Neural cell (in vitro differentiated cells): ENCODE data around the gene TBCB.

Experiments
- EP300 ChIP-seq: fragments of 450-650 bp; conservative IDR thresholded peaks from 2 replicates; pipeline ENCODE4 v1.6.1; 2014; ENCODE audit warnings: antibody characterized with exemption, mild to moderate bottlenecking, moderate library complexity; ENCODE audit not compliant: poor library complexity, severe bottlenecking
- EZH2 ChIP-seq: fragments of 200-600, 300-800 bp; shearing (Covaris generic), sonication (generic); IDR thresholded peaks from 2 replicates; pipeline ENCODE4 v1.6.1; 2014; ENCODE audit warnings: antibody characterized with exemption, low read length, borderline replicate concordance, mild to moderate bottlenecking; ENCODE audit not compliant: insufficient read depth, poor library complexity, severe bottlenecking
- MXI1 ChIP-seq: fragments of 450-650 bp; conservative IDR thresholded peaks from 2 replicates; pipeline ENCODE4 v1.6.1; 2014; ENCODE audit warnings: antibody characterized with exemption, mild to moderate bottlenecking; ENCODE audit not compliant: poor library complexity, severe bottlenecking
- POLR2AphosphoS5 ChIP-seq: IDR thresholded peaks from 2 replicates; pipeline ENCODE4 v1.6.1; 2012
- RAD21 ChIP-seq: fragments of 450-650 bp; conservative IDR thresholded peaks from 2 replicates; pipeline ENCODE4 v1.6.1; 2014; ENCODE audit warnings: antibody characterized with exemption, mild to moderate bottlenecking, moderate library complexity
- SMC3 ChIP-seq: fragments of 450-650 bp; conservative IDR thresholded peaks from 2 replicates; pipeline ENCODE4 v1.6.1; 2014; ENCODE audit warnings: antibody characterized with exemption, mild to moderate bottlenecking, moderate library complexity; ENCODE audit not compliant: poor library complexity
- TF ChIP-seq, protein P1 (sequence below): fragments of 450-650 bp; IDR thresholded peaks from 2 replicates; pipeline ENCODE4 v1.5.1; 2014; ENCODE audit warnings: antibody characterized with exemption, mild to moderate bottlenecking, moderate library complexity; ENCODE audit not compliant: poor library complexity, severe bottlenecking
- TF ChIP-seq, protein P2 (sequence below): IDR thresholded peaks from 2 replicates; pipeline ENCODE4 v1.6.1; 2012; ENCODE audit warnings: borderline replicate concordance

DNA sequence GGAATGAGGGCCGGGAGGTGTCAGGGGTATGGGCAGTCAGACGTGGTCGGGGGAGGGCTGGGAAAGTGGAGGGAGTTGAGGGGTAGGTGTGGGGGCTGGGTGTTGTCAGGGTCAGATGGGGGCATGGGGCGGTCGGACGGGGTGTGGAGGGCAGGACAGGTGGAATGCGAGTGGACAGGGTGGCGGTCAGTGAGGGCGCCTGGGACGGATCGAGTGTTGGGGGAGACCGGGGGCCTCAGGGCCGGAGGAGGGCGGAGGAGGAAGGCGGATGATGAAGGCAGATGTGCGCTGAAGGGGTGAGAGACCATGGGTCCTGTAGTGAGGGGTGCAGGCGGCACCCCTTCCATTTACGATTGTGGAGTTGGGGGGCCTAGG is 5.7 kb downstream of the TBCB start:
- TF ChIP-seq, protein P1, sequence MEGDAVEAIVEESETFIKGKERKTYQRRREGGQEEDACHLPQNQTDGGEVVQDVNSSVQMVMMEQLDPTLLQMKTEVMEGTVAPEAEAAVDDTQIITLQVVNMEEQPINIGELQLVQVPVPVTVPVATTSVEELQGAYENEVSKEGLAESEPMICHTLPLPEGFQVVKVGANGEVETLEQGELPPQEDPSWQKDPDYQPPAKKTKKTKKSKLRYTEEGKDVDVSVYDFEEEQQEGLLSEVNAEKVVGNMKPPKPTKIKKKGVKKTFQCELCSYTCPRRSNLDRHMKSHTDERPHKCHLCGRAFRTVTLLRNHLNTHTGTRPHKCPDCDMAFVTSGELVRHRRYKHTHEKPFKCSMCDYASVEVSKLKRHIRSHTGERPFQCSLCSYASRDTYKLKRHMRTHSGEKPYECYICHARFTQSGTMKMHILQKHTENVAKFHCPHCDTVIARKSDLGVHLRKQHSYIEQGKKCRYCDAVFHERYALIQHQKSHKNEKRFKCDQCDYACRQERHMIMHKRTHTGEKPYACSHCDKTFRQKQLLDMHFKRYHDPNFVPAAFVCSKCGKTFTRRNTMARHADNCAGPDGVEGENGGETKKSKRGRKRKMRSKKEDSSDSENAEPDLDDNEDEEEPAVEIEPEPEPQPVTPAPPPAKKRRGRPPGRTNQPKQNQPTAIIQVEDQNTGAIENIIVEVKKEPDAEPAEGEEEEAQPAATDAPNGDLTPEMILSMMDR: no peak
- TF ChIP-seq MXI1 (no peak), POLR2AphosphoS5 (no peak), EP300 (no peak), SMC3 (no peak), EZH2 (no peak), RAD21 (no peak)
- TF ChIP-seq, protein P2, sequence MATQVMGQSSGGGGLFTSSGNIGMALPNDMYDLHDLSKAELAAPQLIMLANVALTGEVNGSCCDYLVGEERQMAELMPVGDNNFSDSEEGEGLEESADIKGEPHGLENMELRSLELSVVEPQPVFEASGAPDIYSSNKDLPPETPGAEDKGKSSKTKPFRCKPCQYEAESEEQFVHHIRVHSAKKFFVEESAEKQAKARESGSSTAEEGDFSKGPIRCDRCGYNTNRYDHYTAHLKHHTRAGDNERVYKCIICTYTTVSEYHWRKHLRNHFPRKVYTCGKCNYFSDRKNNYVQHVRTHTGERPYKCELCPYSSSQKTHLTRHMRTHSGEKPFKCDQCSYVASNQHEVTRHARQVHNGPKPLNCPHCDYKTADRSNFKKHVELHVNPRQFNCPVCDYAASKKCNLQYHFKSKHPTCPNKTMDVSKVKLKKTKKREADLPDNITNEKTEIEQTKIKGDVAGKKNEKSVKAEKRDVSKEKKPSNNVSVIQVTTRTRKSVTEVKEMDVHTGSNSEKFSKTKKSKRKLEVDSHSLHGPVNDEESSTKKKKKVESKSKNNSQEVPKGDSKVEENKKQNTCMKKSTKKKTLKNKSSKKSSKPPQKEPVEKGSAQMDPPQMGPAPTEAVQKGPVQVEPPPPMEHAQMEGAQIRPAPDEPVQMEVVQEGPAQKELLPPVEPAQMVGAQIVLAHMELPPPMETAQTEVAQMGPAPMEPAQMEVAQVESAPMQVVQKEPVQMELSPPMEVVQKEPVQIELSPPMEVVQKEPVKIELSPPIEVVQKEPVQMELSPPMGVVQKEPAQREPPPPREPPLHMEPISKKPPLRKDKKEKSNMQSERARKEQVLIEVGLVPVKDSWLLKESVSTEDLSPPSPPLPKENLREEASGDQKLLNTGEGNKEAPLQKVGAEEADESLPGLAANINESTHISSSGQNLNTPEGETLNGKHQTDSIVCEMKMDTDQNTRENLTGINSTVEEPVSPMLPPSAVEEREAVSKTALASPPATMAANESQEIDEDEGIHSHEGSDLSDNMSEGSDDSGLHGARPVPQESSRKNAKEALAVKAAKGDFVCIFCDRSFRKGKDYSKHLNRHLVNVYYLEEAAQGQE: no peak
